ENCODE measurements around the gene PCGF2. TPM values are rescaled to one million over a fixed set of nuclear protein-coding genes. Genes with fewer than 3 reads are reported as not detected.

Gene PCGF2
- total RNA-seq, 2 experiments from 2014 or later, result 12.8 to 47.3 TPM

GRCh38 chr17:38707678-38708351 lies 40.3 kb downstream of the PCGF2 start:
- intact Hi-C loops (cut with micrococcal nuclease; ENCODE audit: unreplicated experiment), result no loop called here
- CTCF ChIA-PET (ENCODE audit: unreplicated experiment), result interaction anchor here (1.0 kb wide), 1 partner anchor 35 kb away, joined by 3 read pairs; no protein-coding TSS in a partner anchor
- no TSS peak for BruUV-seq (replicated peaks)

DNA sequence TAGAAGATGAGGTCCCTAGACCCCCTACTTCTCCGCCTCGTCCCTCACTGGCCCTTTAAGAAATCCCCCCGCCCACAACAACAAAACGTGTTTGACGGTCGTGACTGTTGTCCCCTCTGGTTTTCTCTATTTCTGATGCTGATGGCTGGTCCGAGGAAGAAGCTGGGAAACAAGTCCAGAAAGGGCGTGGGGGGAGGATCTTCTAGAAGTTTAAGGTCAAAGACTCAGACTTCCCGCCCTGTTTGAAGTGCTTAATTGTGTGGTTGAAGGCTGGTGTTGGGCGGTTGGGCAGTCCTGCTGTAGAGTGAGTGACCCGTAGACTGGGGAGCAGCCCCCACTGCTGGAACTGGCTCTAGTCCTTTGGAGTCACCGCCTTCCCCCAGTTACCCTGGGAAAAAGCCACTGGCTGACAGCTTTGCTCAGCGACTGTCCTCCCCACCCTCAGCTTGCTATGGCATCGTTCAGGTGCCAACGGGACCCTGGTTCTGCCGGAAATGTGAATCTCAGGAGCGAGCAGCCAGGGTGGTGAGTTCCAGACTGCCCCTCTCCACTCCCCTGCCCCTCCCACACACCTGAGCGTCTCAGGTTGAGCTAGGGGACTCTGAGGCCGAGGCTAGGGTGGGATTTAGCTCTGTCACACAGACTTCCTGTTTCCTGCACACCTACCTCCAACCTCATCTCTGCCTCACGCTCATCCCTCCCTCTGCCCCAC lies 41.5 kb downstream of the PCGF2 start:
- Histone ChIP-seq H3K36me3 (ENCODE audit: insufficient read depth, low read length) (peaks cover 47% of the 10 kb centered on the region), H3K9me2 (ENCODE audit: insufficient read depth, low read length) (no peaks in the 10 kb centered on the region), H3K27ac (ENCODE audit: low read depth, low read length, poor library complexity, severe bottlenecking) (peak overlapping the region; percentile 62), H3K4me2 (ENCODE audit: low read length) (peak overlapping the region; percentile 98), H3K4me1 (ENCODE audit: insufficient read depth, low read length, poor library complexity, severe bottlenecking) (peaks cover 22% of the 10 kb centered on the region), H4K20me1 (ENCODE audit: insufficient read depth, low read length) (peaks cover 12% of the 10 kb centered on the region; the same call in 1 of the 2 replicates), H3K9me3 (ENCODE audit: low read length) (no peaks in the 10 kb centered on the region), H3K4me3 (ENCODE audit: low read depth, low read length, poor library complexity, severe bottlenecking) (peak overlapping the region; percentile 90), H3K79me2 (ENCODE audit: insufficient read depth, low read depth, low read length) (peaks cover 37% of the 10 kb centered on the region), H2AFZ (ENCODE audit: low read length) (no peak overlapping the region)
- peak; percentile 40 for DNase-seq (ENCODE audit: low spot score)
- intact Hi-C loops (cut with micrococcal nuclease; ENCODE audit: unreplicated experiment), result no loop called here
- CTCF ChIA-PET (ENCODE audit: unreplicated experiment), result interaction anchor here (0.6 to 1.1 kb wide), 4 partner anchors 16 to 123 kb away, joined by 3 to 4 read pairs (median 4); no protein-coding TSS in a partner anchor
- POLR2A ChIA-PET, result interaction anchor here (0.6 to 1.7 kb wide), 4 partner anchors 12 to 55 kb away, joined by 3 to 6 read pairs (median 4); no protein-coding TSS in a partner anchor
- TF ChIP-seq EZH2phosphoT487 (IDR thresholded peaks at IDR 0.05; ENCODE audit: borderline replicate concordance, low read depth, low read length) (no peak), CTCF (conservative IDR thresholded peaks at IDR 0.05; ENCODE audit: low read length) (no peak)
- BruUV-seq (replicated peaks), result no TSS peak

More at GRCh38 chr17:38707678-38708351, 40.3 kb downstream of the PCGF2 start:
- POLR2A ChIA-PET, result interaction anchor here (0.5 to 1.0 kb wide), 3 partner anchors 11 to 20 kb away, joined by 3 to 4 read pairs (median 4); no protein-coding TSS in a partner anchor
- peaks cover 12% of the 10 kb centered on the region; the same call in 1 of the 2 replicates for H4K20me1 ChIP-seq (ENCODE audit: insufficient read depth, low read length)
- H3K4me3 ChIP-seq (ENCODE audit: low read depth, low read length, poor library complexity, severe bottlenecking), result no peak overlapping the region
- peaks cover 58% of the 10 kb centered on the region for H3K36me3 ChIP-seq (ENCODE audit: insufficient read depth, low read length)
- peaks cover 35% of the 10 kb centered on the region for H3K79me2 ChIP-seq (ENCODE audit: insufficient read depth, low read depth, low read length)
- no peaks in the 10 kb centered on the region for H3K9me3 ChIP-seq (ENCODE audit: low read length)
- no peaks in the 10 kb centered on the region for H3K9me2 ChIP-seq (ENCODE audit: insufficient read depth, low read length)
- no peak overlapping the region for H2AFZ ChIP-seq (ENCODE audit: low read length)
- H3K4me2 ChIP-seq (ENCODE audit: low read length), result peak overlapping the region; percentile 98
- no peak for DNase-seq (ENCODE audit: low spot score)
- H3K4me1 ChIP-seq (ENCODE audit: insufficient read depth, low read length, poor library complexity, severe bottlenecking), result peaks cover 19% of the 10 kb centered on the region
- H3K27ac ChIP-seq (ENCODE audit: low read depth, low read length, poor library complexity, severe bottlenecking), result no peak overlapping the region
- TF ChIP-seq CTCF (conservative IDR thresholded peaks at IDR 0.05; ENCODE audit: low read length) (no peak), EZH2phosphoT487 (IDR thresholded peaks at IDR 0.05; ENCODE audit: borderline replicate concordance, low read depth, low read length) (no peak)
